Ammon's horn (tissue), 1 donor: ENCODE data around the gene SC5D.

ENCODE experiments used
- DNase-seq: peaks from one replicate; pipeline ENCODE4 v3.0.0-alpha.2; 2016; ENCODE audit warnings: low spot score

The SC5D gene

DNA sequence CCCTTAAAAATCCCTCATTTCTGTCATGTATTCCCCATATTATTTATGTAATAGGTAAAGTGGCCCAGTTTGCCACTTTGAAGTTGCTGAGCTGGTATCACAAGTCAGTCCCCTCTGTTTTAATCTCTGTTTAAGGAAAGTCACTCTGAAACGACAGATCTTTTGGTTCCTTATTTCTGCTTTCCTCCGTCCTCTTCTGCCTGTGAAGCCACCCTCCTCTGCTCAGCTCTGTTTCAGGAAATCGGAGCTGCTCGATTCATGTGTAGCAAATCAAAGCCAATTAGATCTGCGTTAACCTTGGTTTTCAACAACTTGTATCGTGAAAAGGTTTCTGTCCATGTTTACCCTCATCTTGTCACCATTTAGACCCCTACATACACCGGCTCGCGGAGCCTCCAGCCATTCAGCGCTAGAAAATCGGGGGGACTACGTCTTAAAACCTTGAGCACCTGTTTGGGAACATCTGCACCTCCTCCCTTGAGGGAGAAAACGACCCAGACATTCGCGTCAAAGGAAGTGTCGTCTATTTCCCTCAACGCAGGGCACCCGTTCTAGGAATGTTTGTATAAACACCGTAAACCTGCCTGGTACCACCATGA, 576 bp upstream of the SC5D start:
- peak; percentile 48 for DNase-seq

- no peak for DNase-seq
Observed at GRCh38 chr11:121293288-121293594, 670 bp downstream of the SC5D start.

DNA sequence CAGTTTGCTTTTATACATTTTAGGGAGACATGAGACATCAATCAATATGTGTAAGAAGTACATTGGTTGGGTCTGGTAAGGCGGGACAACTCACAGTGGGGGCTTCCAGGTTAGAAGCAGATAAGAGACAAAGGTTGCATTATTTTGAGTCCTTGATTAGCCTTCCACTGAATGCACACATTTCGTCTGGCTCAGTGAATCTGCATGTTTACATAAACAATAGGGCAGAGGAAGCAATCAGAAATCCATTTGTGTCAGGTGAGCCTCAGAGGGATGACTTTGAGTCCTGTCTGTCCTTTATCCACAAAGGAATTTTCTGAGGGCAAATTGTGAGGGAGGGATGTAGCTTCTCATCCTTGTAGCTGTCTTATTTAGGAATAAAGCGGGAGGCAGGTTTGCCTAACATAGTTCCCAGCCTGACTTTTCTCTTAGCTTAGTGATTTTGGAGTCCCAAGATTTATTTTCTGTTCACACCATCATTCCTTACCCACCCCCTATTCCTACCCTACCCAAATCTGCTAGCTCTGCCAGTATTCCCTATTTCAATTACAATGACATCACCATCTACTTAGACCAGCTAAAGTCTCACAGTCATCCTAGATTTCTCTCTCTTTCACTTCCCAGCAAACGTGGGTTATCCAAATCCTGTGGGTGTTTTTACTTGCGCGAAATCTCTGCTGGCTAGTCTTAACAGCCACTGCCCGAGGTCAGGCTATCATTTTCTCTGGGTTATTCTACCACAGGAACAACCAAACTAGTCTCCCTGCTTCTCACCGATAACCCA, 2.9 kb downstream of the SC5D start:
- DNase-seq = no peak

DNA sequence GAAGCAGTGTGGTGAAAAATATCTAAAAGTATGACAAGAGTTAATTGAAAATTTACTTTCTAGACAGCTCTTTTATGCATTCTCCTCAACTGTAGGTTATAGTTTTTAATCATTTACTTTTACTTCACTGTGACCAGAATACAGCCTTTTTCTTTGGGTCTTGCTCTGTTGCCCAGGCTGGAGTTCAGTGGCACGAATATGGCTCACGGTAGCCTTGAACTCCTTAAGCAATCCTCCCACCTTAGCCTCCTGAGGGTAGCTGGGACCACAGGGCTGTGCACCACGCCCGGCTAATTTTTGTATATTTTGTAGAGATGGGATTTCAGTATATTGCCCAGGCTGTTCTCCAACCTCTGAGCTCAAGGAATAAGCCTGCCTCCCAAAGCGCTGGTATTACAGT, 5.3 kb downstream of the SC5D start:
- no peak for DNase-seq

- DNase-seq = no peak
Observed at GRCh38 chr11:121298774-121299173, 6.2 kb downstream of the SC5D start.

GRCh38 chr11:121299417-121299816, 6.8 kb downstream of the SC5D start:
- DNase-seq = no peak

GRCh38 chr11:121300313-121300971, 7.9 kb downstream of the SC5D start:
- DNase-seq = no peak

DNA sequence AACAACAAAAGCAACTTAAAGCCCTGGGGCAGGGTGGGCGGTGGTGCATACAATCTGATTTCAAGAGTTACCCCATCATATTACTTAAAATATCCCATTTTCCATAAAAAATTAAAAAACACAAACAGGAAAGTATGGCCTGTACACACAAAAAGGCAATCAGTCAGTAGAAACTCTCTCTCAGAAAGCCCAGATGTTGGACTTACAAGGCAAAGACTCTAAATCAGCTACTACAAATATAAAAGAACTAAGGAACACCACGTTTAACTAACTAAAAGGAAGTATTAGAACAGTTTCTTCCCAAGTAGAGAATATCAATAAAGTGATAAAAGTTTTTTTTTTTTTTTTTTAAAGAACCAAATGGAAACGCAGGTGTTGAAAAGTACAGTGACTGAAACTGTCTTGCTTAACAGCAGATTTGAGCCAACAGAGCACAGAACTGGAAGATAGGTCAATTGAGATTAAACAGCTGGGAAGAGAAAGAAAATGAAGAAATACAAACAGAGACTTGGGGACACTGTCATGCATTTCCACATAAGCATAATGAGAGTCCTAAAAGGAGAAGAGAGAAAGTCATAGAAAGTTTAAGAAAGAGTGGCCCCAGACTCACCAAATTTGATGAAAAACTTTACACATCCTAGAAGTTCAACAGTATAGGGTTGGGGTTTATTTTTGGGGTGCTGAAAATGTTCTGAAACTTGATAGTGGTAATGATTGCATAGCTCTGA, 8.6 kb downstream of the SC5D start:
- no peak for DNase-seq

GRCh38 chr11:121304759-121305158, 12.2 kb downstream of the SC5D start:
- no peak for DNase-seq

DNA sequence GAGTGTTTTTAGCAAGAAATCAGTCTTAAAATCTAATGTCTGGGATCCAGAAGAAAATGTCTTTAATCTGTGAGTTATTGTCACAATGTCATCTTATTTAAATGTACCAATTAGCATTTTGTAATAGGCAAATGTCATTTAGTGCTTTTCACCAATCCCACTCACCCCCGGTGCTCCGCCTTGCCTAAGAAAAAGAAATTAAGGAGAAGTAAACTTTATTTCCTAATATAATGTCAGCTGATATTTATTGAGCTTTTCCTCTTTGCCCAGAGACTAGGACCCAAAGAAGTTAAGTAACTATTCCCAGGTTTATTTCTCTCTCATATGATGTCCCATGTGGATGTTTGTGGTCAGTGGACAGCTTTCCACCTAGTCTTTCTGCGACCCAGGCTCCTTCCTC, 16.2 kb downstream of the SC5D start:
- DNase-seq = no peak

DNA sequence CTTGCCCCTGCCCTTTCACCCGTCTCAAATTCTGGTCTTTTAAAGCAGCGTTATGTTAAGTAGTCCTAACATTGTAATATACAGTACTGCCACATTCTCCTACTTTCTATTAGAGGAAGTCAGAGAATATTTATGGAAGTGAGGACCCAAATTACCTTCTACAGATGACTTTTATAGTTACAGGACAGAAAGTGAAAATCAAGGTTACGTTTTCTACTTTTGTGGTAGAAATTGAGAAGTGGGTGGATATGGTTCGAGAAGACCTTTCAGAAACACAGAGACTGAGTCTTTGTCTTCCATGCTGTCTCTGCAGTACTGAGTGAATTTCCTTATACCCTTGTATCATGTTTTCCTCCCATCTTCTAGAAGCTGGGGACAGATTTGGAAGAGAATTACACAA, 17.1 kb downstream of the SC5D start:
- DNase-seq = no peak

- DNase-seq = no peak
Observed at GRCh38 chr11:121310908-121311307, 18.3 kb downstream of the SC5D start.

GRCh38 chr11:121311373-121311772, 18.8 kb downstream of the SC5D start:
- DNase-seq = no peak

DNA sequence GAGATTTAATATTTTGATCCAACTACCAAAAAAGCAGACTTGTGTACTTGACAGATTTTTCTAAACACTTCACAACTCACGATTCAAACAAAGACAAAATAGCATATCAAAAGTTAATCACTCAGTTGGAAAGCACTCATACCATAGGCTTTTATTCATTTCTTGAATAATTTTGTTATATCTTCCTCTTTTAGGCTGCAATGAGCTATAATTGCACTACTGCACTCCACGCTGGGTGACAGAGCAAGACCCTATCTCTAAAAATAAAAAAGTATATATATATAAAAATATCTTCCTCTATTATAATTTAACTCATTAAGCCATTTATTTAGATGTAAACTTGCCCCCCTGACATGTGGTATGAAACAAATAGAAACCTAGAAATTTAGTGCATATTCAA, 19.9 kb downstream of the SC5D start:
- DNase-seq = no peak

GRCh38 chr11:121318848-121319834, 26.6 kb downstream of the SC5D start:
- peak; percentile 83 for DNase-seq

- DNase-seq = peak; percentile 93
Observed at GRCh38 chr11:121321614-121322243, 29.2 kb downstream of the SC5D start.

GRCh38 chr11:121323046-121323607, 30.6 kb downstream of the SC5D start:
- DNase-seq = no peak

GRCh38 chr11:121326230-121326629, 33.7 kb downstream of the SC5D start:
- no peak for DNase-seq

DNA sequence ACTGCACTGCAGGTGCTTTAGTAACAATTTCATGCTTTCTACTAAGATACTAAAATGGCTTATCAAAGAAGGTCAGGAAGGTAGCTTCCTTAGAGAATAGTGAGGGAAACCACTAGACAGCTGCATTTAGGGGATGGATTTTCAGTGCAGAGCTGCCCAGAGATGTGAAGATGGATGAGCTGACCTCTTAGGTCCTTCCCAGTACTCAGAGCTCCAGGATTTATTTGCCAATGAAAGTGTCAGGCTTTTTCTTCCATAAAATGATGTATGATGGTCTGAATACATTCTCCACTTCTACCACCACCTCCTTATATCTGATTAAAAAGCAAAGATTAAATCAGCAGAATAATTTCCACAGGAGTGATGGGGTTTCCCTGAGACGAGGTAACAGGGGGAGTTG, 35.0 kb downstream of the SC5D start:
- DNase-seq = no peak

DNA sequence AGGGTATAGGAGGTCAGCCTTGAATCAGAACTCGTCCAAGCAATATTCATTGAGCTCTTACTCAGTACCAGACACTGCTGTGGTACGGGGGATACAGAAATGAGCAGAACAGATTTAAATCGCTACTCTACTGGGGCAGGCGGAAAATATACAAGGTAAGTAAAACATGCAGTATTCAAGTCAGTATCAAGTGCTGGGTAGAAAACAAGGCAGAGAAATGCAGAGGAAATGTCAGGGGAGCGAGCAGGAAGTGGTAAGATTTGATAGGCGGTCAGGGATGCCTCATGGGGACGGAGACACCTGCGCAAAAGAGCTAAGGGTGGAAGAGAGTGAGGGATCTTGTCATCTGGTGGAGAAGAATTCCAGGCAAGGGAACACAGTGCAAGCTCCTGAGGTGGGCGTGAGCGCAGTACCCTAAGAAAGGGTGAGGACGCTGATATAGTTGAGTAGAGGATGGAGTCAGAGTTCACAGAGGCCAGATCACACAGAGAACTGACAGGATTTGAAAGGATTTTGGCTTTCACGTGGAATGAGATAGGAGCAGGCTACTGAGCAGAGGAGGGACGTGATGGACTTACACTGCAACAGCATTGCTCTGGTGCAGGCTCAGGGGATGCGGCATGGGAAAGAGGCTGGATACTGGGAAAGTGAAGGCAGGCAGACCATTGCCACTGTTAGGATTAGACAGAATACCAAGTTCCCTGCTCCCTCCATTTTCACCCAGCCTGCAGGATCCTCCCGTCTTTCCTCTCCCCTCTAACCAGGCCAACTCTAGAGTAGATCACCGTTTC, 35.8 kb downstream of the SC5D start:
- no peak for DNase-seq
